ENCODE data around the gene HSCB.
"Not testable (repeated sequence)": the region's sequence is repeated elsewhere in the genome, so short reads cannot be mapped to it uniquely, and the experiment has no call there.

The HSCB gene

DNA sequence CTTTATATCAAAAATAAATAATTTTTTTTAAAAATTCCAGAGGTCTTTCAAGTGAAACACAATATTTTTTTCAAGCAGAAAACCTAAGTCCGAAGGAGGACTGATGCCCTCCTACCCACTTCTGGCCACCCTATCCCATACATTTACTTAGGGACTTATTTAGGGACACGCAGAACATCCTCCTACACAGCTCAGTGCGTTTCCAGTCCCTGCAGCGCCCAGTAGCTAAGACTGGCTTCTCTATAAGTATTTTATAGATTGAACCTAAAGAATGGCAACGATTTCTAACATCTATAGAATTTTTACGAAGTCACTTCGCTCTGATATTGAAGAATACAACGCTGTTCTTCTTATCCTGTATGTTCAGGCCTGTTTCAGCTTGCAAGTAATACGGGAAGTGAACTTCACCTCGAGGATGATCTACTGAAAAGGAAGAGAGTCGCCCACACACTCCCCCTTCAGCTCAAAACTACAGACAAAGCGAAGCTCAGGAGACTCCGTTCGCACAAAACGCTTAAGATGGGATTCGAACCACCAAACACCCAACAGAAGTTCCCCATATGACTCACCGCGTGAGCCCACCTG is 547 bp upstream of the HSCB start:
- no peak for DNase-seq

DNA sequence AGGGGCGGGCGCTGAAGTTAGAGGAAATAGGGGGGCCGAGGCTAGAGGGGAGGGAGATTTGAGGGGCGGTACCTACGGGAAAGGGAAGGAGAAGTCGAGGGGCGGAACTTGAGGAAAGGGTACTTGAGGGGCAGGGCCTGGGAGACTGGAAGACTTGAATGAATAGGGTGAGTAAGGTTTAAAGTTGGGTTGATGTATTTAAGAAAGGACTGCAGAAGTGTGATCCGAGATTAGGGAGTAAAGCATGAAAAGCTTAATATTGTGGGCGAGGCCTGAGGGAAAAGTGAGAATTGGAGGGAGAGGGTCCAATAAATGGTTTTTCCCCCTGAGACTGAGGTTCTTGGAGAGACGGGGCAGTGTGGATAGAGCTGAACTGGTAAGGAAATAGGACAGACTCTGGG is 723 bp downstream of the HSCB start:
- DNase-seq: no peak

- DNase-seq: no peak
These were observed 2.0 kb downstream of the HSCB start for GRCh38 chr22:28743852-28744251.

- DNase-seq: no peak
These were observed 8.6 kb downstream of the HSCB start for GRCh38 chr22:28750471-28750881.

DNA sequence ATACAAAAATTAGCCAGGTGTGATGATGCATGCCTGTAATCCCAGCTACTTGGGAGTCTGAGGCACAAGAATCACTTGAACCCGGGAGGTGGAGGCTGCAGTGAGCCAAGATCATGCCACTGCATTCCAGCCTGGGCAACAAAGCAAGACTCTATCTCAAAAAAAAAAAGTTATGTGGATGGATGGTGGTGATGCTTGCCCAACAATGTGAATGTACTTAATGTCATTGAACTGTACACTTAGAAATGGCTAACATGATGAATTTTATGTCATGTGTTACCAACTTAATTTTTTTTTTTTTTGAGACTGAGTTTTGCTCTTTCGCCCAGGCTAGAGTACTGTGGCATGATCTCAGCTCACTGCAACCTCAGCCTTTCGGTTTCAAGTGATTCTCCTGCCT is 12.7 kb downstream of the HSCB start:
- not testable (repeated sequence) for DNase-seq

- peak; percentile 7 to 42 for DNase-seq
These were observed 18.2 kb downstream of the HSCB start for GRCh38 chr22:28759861-28760560.

- DNase-seq: no peak
These were observed 19.6 kb downstream of the HSCB start for GRCh38 chr22:28761449-28761755.

DNA sequence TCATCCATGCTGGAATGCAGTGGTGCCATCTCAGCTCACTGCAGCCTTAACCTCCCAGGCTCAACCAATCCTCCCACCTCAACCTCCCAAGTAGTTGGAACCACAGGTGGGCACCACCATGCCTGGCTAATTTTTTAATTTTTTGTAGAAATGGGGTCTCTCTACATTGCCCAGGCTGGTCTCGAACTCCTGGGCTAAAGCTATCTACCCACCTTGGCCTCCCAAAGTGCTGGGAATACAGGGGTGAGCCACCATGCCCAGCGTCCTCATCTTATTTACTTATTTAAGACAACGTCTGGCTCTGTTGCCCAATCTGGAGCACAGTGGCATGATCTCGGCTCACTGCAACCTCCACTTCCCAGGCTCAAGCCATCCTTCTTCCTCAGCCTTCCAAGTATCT is 20.2 kb downstream of the HSCB start:
- DNase-seq: not testable (repeated sequence)

GRCh38 chr22:28766628-28767027 is 24.8 kb downstream of the HSCB start:
- DNase-seq: no peak

DNA sequence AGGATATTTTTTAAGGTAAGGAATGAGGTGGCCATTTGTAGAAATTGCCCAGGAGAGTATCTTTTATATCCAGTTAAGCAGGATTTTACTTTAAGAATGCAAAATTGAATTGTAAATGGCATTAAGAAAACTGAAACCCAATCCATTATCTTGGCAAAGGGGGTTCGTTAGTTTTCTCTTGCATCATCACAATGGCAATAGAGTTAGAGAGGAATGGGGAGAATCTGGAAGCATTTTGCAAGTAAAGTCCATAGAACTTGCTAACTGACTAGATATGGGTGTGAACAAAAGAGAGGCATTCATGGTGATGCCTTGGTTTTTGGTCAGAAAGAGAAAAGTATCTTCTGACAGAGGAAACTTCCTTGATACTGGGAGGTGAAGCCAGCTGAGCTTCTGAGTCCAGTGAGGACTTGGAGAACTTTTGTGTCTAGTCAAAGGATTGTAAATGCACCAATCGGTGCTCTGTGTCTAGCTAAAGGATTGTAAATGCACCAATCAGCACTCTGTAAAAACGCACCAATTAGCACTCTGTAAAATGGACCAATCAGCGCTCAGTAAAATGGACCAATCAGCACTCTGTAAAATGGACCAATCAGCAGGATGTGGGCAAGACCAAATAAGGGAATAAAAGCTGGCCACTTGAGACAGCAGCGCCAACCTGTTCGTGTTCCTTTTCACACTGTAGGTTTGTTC is 27.0 kb downstream of the HSCB start:
- no peak for DNase-seq

DNA sequence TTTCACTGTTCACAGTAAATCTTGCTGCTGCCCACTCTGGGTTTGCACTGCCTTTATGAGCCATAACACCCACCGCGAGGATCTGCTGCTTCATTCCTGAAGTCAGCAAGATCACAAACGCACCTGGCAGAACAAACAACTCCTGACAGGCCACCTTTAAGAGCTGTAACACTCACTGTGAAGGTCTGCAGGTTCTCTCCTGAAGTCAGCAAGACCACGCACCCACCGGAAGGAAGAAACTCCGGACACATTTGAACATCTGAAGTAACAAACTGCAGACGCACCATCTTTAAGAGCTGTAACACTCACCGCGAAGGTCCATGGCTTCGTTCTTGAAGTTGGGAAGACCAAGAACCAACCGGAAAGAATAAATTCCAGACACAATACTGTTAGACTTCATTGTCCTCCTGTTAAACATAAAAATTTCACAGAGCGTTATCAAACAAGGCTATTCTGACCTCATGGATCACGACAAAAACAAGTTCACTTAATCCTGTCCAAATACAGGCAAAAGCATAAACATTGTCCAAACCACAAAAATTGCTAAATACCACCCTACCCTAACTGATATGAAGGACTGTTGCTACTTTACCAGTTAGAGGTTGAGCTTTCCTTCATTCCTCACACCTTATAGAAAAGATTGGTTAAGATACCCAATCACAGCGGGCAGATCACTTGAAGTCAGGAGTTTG is 27.7 kb downstream of the HSCB start:
- DNase-seq: no peak

DNA sequence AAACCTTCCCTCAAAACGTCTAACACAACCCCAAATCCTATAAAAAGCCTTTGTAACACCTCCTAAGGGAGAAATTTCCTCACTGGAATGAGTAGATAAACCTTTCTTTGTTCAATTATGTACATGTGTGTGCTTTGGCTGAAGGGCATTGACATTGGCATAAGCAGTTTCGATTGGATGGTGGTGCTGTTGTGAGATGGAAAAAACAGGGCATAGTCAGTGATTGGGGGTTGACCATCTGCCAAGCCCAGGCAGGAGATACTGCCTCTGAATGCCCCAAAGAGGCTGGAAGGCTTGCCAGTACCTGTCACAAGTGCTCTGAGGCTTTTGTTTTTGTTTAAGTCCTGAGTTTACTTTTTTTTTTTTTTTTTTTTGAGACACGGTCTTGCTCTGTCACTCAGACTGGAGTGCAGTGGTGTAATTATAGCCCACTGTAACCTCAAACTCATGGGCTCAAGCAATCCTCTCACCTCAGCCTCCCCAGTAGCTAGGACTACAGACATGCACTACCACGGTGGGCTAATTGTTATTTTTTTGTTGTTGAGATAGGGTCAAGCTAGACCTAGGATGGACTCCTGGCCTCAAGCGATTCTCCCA is 29.5 kb downstream of the HSCB start:
- no peak for DNase-seq

DNA sequence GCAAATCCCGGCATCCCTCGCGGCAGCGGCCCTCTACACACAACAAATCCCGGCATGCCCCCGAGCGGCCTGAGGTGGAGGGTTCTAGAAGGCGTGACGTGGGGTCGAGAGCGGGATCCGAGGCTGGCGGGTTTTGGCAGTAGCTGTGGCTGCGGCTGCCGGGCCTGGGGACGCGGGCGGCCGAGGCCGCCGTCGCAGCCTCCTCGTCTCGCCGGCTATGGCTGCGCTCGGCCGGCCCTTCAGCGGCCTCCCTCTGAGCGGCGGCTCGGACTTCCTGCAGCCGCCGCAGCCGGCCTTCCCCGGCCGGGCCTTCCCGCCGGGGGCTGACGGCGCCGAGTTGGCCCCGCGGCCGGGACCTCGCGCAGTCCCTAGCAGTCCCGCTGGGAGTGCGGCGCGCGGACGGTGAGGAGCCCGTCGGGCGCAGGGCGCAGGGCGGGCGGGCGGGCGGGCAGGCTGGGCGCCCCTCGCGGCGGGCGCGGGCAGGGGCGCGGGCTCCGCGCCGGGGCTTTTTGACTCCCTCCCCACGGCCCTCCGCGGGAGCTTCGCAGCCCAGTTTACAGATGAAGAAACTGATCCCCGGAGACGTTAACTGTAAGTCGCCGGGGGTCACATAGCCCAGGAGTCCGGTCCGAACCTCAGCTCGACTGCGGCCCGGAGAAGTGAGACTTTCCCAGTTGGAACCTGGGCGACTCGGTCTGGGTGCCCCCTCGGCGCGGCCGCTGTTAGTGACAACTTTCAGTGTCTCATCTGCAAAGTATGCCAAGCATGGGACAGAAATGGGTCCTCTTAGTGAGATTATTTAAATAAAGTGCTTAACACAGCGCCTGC is 31.0 kb downstream of the HSCB start, which contains the start of gene CCDC117:
Gene CCDC117, plus strand, starts transcription at position 63 of the 828 bp plus-strand sequence. Its CDS starts 155 bp downstream, at position 218.
- DNase-seq: peak; percentile 92 to 95

DNA sequence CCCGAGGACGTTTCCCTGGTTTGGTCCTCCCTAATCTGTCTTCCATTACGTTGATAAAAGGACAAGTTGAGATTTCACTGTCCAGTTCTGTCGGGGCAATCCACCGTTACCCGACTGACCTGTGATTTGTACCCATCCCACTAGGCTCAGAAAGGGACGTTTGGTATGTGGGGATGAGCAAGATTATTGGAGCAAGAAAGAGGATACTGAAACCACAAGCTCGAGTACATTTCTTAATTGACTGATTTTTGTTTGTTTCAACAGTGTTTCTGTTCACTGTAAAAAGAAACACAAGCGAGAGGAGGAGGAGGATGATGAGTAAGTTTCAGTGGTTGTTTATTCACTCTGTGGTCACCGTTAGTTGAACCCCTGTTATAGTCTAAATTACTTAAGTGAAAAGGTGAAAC is 31.6 kb downstream of the HSCB start:
- peak; percentile 21 to 47 for DNase-seq

- no peak for DNase-seq
These were observed 32.5 kb downstream of the HSCB start for GRCh38 chr22:28774378-28774777.

DNA sequence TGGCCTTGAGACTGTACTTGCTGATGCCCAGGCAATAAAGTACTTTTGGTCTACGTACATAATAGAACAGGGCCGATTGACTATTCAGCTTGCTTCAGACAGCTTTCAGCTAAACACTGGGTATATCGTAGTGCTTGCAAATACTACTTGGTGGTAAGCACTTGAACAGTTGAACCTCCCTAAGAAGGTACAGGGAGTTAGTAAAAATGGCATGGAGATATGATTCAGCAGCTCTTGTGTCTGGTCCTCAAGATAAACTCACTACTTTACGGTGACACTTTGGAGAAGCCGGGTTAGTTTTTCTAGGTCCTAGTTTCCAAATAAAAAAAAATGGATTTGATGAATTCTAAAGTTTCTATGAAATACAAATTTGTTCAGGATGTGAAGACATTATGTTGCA is 38.0 kb downstream of the HSCB start:
- DNase-seq: no peak

DNA sequence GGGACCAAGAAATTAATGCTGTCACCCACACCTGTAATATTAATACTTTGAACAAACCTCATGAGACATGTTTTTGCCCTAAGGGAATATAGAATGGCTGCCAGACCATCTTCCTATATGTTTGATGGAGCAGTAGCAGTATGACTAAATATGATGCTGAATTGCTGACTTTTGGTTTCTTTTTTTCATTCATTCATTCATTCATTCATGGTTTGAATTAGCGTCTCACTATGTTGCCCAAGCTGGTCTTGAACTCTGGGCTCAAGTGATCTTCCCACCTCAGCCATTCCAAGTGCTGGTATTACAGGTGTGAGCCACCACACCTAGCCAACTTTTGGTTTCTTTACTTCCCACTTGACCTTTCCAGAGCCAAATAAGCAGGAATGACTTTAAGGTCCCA is 38.5 kb downstream of the HSCB start:
- no peak for DNase-seq

DNA sequence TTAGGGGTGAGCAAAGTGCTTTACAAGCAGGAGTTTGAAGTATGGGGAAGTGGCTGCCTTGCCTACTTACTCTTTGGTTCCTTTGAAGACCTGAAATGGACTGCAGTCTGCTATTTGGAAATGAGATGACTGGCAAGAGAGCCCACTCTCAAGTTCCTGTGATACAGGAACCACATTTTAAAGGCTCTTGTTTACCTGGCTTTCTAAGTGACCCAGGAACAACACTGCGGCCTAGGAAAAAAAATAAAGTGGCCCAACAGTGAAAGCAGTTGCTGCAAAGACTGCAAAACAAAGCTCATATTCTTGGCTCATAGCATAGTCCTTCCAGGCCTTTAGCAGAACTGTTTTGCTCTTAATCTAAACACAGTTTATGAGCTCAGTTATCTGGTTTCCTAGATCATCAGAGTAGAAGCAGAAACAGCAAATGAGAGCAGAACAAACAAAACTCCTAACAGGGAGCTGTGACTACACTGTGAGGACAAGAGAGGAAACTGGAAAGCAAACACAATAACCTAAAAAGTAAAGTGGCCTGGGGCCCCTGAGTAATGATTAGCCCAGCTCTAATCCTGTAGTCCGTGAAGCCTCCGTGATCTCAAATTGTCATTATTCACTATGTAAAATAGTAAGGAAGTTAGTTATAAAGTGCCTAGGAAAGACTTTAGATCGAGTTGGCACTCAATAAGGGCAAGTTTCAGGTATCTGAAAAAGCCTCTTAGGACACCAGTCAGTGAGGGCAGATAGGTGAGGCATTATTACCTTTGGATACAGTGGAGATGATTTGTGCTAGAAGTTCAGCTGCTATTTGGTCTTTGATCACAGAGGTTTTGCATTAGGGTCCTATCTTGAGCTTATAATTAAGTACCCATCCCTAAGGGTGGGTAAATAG is 42.2 kb downstream of the HSCB start:
- peak in 1 of 2 donors; percentile 26 for DNase-seq

- DNase-seq: no peak
These were observed 46.8 kb downstream of the HSCB start for GRCh38 chr22:28788601-28789000.

GRCh38 chr22:28791124-28791523 is 49.3 kb downstream of the HSCB start:
- no peak for DNase-seq

Measured in inflammatory macrophage (primary cell).